Gastrocnemius medialis (tissue), 4 donors: ENCODE data around the gene POP5.

Experiments used
- POLR2A ChIP-seq, 2 donors: fragments of 450-650 bp; IDR thresholded peaks; one replicate each; pipeline ENCODE4 v1.6.1; 2017; ENCODE audit warnings: antibody characterized with exemption in 2 of 2, mild to moderate bottlenecking in 2 of 2, moderate library complexity in 2 of 2
- TF ChIP-seq, protein P1 (sequence below), 5 experiments: fragments of 450-650 bp in 3 of 5; fragments of 200-600 bp in 2 of 5; sonication (generic) in 2 of 5; IDR thresholded peaks in 4 of 5; conservative IDR thresholded peaks in 1 of 5; 1 replicate in 4 of 5; 2 replicates in 1 of 5; pipeline ENCODE4 v1.5.1; 2016 to 2019; ENCODE audit warnings: antibody characterized with exemption in 5 of 5, mild to moderate bottlenecking in 3 of 5, moderate library complexity in 3 of 5

DNA sequence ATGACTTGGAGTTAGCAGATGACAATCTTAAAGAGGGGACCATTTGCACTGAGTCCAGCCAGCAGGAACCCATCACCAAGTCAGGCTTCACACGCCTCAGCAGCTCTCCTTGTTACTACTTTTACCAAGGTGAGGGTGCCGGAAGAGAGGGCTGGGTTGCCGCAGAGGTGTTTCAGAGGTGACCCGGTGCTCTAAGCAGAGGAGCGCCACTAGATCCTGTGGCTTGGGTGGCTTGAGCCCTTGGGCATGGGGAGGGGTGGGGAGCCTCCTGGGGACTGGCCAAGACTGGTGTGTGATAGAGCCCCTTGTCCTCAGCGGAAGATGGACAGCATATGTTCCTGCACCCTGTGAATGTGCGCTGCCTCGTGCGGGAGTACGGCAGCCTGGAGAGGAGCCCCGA is 17.7 kb downstream of the POP5 start:
- TF ChIP-seq, protein P1, sequence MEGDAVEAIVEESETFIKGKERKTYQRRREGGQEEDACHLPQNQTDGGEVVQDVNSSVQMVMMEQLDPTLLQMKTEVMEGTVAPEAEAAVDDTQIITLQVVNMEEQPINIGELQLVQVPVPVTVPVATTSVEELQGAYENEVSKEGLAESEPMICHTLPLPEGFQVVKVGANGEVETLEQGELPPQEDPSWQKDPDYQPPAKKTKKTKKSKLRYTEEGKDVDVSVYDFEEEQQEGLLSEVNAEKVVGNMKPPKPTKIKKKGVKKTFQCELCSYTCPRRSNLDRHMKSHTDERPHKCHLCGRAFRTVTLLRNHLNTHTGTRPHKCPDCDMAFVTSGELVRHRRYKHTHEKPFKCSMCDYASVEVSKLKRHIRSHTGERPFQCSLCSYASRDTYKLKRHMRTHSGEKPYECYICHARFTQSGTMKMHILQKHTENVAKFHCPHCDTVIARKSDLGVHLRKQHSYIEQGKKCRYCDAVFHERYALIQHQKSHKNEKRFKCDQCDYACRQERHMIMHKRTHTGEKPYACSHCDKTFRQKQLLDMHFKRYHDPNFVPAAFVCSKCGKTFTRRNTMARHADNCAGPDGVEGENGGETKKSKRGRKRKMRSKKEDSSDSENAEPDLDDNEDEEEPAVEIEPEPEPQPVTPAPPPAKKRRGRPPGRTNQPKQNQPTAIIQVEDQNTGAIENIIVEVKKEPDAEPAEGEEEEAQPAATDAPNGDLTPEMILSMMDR (IDR thresholded peaks at IDR 0.05 in 4 of 5, conservative IDR thresholded peaks at IDR 0.05 in 1 of 5): no peak
- TF ChIP-seq POLR2A (IDR thresholded peaks at IDR 0.05): no peak
